ENCODE data around the gene SYTL3.
"Not testable (repeated sequence)": the region's sequence is repeated elsewhere in the genome, so short reads cannot be mapped to it uniquely, and the experiment has no call there.

SYTL3 gene, protein sequence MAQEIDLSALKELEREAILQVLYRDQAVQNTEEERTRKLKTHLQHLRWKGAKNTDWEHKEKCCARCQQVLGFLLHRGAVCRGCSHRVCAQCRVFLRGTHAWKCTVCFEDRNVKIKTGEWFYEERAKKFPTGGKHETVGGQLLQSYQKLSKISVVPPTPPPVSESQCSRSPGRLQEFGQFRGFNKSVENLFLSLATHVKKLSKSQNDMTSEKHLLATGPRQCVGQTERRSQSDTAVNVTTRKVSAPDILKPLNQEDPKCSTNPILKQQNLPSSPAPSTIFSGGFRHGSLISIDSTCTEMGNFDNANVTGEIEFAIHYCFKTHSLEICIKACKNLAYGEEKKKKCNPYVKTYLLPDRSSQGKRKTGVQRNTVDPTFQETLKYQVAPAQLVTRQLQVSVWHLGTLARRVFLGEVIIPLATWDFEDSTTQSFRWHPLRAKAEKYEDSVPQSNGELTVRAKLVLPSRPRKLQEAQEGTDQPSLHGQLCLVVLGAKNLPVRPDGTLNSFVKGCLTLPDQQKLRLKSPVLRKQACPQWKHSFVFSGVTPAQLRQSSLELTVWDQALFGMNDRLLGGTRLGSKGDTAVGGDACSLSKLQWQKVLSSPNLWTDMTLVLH

DNA sequence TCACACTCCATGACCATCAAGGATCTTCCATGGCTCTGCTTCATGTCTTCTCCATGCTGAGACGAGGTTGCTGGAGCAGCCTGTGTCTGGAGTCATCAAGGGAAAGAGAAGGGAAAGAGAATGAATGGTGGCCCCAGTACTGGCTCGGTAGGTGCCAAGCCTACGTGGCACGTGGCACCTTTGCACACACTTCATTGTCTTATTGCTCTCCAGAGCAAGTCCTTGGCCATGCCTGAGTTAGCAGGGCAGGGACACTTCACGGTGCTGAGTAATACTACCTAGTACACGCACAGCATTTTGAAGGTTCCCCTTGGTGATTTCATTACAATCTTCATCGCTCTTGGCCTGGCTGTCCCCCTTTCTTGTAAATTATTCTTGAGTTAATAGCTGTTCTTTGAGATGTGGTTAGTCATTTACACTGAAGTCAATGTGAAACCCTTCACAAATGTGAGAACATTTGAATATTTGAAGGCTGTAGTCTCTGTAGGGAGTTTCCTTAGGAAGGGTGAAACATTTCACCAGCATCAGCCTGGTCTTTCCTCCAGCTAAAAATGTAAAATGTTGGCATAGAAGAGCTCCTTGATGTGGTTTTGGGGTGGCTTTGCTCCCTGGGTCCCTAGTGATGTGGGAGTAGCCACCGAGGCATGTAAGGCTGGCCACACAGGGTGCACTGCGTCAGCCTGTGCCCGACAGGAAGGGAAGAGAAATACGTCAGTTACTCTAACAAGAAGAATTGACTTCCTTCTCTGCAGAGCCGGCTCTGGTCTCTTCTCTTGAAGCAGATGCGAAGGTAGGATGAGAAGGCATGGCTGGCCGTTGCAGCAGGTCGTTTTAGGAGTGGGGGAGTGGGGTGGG is at the start of gene SYTL3:
Gene SYTL3, plus strand, starts transcription at position 766 of the 855 bp plus-strand sequence. CDS start 13,215 bp downstream, outside the sequence.
- no peak for DNase-seq

DNA sequence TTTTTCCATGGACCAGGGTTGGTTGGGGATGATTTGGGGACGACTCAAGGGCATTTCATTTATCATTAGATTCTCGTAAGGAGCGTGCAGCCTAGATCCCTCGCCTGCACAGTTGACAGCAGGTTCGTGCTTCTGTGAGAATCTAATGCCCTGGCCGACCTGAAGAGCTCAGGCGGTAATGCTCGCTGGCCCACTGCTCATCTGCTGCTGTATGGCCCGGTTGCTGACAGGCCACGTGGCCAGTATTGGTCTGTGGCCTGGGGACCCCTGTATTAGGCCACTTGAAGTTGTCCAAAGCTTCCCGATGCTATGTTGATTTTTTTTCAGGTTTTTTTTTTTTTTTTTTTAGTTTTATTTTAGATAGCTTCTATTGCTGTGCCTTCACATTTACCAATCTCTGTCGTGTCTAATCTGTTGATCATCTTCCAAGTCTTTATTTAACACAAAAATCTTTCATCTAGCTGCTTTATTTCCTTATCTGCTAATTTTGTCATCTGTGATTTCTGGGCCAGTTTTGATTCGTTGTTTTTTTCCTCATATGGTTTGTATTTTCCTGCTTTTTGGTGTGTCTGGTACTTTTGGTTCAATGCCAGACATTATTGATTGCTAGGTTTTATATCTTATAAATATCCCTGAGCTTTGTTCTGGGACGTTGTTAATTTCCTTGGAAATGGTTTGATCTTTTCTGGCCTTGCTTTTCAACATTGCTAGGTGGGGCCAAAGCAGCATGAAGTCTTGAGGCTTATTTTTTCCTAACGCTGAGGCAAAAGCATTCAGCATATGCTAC is 46.4 kb upstream of the SYTL3 start:
- no peak for DNase-seq

DNA sequence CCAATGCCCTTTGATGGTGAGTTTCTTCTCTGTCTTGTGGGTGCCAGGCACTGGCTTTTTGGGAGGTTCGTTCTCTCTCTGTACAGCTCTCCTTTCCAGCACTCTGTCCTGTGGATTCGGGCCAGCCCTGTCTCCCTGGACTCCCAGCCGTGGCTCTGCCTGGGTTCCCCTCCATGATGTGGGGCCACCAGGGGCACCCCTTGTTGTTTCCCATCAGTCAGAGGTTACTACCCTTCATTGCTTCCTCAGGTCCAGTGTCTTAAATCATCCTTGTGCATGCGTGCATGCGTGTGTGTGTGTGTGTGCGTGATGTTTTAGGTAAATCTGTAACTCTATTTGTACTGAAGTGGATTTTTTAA is 45.8 kb upstream of the SYTL3 start:
- DNase-seq: no peak

DNA sequence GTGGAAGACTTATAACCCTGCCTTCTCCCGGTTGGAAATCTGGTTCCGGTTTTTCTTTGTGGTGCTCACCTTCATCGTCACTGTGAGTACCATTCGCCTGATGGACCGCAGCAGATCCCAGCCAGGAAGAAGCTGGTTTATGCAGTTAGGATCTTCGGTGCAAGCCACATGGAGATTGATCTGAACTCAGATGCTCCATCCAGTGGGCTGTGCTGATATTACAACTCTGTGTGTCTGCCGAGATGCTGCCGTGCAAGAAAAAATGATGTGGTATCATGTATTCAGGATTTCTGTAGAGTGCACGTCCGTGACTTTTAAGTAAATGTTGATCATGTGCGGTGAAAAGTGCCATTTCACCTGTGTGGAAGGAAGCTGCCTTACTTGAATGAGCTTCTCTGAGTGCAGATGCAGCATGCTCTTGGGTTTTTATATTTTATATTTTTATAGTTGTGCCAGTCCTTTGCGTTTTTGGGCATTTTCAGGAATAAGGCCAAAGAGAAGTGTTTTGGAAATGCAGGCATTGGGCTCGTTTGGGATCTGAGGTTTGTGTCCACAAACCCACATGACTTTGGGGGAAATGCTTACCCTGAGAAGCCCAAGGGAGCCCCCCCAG is 44.5 kb upstream of the SYTL3 start:
- peak; percentile 76 for DNase-seq

DNA sequence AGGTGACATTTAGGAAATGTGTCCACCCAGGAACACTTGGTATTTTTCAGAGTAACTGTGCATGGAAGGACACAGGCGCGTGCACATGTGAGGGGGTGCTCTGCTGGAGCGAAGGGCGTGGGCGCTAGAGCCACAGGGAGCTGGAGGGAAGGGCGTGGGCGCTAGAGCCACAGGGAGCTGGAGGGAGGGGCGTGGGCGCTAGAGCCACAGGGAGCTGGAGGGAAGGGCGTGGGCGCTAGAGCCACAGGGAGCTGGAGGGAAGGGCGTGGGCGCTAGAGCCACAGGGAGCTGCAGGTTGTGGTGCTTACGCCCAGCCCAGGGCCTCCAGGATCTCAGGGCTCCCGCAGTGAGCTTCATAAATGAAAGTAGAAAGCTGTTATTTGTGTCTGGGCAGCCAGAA is 43.8 kb upstream of the SYTL3 start:
- DNase-seq: not testable (repeated sequence)

DNA sequence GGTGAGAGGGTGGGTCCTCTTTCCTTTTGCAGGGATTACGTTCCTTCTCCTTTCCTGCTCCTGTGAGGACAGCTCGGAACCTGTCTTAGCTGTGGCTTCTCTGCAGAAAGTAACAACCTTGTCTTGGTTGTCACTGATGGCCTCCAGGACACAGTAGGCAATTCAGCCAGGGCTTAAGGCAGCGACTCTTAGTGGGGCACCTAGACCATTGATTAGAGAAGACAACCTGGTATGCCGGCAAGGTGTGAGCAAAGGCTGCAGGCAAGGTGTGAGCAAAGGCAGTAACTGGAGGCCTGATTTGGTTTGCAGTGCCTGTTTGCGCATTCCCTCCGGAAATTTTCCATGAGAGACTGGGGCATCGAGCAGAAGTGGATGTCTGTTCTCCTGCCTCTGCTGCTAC is 42.9 kb upstream of the SYTL3 start:
- DNase-seq: no peak

DNA sequence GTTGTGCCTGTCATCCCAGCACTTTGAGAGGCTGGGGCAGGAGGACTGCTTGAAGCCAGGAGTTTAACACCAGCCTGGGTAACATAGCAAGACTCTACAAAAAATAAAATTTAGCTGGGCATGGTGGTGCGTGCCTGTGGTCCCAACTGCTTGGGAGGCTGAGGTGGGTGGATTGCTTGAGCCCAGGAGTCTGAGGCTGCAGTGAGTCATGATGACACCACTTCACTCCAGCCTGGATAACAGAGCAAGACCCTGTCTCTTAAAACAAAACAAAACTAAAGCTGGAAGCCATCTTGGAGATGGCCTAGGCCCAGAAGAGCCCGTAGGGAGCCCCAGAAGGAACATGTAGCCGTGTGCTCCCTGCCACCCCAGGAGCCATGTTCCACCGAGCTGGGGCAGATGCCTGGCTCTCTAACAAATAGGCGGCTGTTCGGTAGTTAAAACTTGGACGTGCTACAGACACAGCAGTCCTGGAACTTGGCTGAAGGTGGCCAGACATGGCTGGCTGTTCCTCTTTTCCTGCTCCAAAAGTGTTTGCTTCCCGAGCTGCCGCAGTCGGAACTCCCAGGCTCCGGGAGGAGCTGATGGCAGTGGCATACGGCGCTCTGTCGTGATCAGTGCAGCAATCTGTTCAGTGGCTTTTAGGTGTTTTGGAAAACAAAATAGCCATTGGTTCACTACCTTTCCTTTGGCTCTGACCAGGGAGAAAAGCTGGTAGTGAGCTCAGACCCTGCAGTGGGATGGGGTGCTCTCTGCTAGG is 42.3 kb upstream of the SYTL3 start:
- no peak for DNase-seq

DNA sequence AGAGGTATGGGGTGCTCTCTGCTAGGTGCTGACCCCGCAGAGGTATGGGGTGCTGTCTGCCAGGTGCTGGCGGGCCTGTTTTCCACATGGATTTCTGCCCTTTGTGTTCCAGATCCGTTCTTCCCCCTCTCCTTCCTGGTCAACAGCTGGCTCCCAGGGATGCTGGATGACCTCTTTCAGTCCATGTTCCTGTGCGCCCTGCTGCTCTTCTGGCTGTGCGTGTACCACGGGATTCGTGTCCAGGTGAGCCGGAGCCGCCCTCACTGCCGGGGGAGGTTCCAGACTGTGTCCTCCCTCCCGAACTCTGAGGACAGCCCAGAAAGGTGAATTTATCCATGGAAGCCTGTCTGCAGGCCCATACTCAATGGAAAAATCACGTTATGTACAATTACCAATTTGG is 41.6 kb upstream of the SYTL3 start:
- DNase-seq: no peak

DNA sequence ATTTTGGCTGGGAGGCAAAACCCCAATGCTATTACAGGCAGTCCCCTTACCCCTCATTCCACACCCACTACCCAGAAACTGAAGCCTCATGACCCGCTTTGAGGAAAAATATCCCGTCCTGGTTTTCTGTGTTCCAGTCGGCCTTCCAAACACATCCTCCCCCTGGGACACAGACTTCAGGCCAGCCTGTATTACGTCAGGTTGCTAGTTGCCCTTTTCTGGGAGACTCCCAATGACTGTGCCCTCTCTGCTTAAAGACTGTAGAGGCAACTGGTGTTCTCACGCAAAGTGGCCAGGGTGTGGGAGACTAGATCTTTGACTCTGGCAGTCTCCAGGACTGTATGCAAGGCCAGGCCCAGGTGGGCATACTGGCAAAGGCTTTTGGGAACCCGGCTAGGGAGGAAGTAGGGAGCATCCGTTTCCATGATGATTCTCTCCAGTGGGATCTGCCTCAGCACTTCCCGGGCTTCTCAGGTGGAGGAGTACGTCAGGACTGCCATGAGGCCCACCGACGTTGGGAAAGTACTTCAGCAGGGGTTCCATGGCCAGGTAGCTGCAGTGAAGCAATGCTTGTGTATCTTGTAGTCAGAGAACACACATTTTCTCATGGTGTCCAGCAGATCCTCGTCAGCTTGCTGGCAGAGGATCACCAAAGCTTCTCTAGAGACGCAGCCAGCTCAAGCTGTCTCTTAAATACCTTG is 40.2 kb upstream of the SYTL3 start:
- no peak for DNase-seq

DNA sequence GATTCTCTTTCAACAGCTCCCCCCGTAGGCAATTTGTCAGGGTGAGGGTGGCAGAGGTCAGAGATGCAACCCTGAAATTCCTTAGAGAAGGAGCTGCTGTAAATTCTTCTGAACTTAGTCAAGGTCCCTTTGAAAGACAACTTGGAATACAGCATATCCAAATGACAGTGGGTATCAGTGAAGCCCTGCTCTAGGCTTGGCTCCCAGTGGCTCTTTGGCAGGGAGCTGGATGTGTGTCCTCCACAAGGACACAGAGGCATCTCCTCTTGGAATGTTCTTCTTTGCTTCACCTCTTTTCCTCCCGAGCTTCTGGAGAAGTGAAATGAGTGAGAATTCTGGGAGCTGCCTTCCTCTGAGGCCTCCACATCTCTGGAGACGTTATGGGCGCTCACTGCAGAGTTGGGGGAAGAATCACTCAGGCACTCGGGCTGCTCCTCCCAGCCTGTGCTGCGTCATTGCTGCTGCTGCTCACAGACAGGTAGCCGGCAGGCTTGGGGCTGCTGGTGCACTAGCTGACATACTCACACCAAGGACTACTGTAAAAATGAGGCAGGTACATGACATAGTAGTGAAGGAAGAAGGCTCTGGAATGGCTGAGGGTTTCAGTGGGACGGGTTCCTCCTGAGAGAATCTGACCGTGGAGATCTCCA is 39.4 kb upstream of the SYTL3 start:
- DNase-seq: no peak

DNA sequence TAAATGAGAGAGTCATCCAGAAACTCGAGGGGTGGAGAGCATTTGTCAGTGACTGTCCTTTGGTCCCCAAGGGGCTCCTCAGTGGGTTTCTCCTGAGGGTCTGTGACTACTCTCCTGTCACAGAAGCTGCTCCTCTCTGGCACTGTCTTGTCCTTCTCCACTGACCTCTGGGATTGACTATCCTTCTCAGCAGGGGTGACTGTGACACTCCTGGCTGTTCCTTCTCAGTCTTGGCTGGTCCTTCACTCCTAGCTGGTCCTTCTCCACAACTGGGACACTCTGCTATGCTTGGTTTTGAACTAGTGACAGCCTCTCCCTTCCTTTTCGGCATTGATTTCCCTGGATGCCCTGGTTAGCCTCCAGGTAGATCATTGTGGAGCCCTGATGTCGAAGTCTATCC is 38.8 kb upstream of the SYTL3 start:
- DNase-seq: no peak

DNA sequence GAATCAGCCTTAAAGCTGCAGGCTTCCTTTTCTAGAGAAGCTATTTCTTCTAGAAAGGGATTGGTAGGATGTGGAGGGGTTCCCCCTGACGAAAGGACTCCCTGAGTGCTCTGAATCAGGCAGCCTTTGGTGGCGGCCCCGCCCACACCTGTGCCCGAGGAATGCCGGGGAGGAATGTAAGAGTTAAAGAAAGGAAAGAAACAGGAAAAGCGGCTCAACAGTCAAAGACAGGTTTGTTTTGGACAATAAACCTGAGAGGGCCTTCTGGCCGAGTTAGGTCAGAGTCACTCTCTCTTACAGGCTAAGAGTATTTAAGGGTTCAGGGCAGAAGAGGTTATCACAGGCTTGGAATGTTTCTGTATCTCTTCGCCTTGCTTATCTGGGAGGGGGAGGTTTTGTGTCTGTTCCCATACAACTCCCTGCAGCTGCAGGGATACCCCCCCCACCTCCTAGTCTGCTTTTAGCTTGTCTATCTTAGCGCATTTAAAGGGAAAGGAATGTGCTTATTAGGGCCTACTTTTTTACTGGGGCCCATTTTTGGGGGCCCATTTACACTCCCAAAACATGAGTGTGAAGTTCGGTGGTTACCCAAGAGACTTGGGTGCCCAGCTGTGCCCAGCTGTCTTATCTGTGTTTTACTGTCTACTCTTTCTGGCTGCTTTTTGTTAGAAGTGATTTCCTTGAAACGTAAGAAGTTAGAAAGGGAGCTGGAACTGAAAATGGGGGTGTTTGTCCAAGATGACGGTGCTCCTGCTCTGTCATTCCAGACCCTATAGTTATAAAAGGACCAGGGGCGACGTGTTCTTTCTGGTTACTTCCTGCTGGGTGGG is 38.1 kb upstream of the SYTL3 start:
- DNase-seq: no peak

DNA sequence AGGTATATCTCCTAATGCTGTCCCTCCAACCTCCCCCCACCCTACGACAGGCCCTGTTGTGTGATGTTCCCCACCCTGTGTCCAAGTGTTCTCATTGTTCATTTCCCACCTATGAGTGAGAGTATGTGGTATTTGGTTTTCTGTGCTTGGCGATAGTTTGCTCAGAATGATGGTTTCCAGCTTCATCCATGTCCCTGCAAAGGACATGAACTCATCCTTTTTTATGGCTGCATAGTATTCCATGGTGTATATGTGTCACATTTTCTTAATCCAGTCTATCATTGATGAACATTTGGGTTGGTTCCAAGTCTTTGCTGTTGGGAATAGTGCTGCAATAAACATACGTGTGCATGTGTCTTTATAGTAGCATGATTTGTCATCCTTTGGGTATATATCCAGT is 35.2 kb upstream of the SYTL3 start:
- not testable (repeated sequence) for DNase-seq

DNA sequence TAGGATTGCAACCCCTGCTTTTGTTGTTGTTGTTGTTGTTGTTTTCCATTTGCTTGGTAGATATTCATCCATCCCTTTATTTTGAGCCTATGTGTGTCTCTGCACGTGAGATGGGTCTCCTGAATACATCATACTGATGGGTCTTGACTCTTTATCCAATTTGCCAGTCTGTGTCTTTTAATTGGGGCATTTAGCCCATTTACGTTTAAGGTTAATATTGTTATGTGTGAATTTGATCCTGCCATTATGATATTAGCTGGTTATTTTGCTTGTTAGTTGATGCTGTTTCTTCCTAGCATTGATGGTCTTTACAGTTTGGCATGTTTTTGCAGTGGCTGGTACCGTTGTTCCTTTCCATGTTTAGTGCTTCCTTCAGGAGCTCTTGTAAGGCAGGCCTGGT is 31.6 kb upstream of the SYTL3 start:
- not testable (repeated sequence) for DNase-seq

DNA sequence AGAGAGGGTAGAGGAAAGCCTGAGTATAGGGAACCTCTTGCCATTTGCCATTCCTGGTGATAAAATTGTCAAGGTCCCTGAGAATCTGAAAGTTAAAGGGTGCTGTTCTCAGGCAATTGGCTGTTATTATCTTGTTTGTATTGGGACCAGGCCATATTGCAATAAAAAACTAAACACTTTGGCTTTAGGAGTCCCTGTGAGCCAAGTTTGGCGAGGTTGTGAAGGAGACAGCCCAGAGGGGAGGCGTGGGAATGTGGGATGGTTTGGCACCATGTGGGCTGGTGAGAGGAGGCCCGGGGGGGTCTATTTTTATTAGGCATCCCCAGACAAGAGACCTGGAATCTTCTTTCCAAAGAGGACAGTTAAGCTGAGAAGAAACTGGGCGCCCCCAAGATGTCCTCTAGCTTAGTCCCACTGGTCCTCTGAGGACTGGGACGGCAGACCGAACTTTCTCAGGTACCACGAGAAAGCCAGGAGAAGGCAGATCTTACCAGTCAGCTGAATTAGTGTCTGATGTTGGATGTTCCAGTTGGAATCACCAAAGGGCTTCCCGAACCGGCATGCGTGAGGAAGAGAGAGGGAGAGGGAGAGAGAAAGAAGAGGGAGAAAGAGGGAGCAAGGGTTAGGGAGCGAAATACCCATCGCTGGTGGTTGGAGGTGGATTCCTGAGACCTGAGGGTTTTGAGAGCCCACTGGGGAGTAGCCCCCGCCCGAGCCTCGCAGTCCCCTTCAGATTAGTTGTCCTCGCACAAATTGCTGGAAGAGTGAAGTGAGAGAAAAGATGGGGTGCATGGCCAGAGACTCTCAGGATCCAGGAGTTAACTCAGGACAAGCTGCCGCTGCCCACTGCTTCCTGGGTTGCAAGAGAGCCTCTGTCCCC is 29.7 kb upstream of the SYTL3 start:
- DNase-seq: no peak

DNA sequence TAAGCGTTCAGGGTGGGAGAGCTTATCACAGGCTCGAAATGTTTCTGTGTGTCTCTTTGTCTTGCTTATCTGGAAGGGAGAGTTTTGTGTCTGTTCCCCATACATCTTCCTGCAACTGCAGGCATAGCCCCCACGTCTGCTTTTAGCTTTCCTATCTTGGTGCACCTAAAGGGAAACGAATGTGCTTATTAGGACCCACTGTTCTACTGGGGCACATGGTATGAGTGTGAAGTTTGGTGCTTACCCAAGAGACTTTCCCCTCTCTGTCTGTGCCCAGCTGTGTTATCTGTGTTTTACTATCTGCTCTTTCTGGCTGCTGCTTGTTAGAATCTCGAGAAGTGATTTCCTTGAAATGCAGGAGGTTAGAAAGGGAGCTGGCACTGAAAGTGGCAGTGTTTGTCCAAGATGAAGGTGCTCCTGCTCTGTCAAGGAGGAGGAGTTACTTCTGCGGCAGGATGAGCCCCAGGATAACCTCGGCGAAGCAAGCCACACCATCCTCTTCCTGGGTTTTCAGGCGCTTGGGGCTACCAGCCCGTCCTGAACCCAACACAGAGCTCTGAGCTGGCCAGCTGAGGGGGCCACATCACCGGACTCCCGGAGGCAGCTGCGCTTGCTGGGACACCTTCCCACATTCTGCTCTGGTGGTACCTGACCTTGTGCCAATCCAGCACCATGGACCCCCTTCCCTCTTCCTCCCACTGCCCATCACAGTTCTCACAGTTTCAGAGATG is 28.7 kb upstream of the SYTL3 start:
- DNase-seq: no peak

DNA sequence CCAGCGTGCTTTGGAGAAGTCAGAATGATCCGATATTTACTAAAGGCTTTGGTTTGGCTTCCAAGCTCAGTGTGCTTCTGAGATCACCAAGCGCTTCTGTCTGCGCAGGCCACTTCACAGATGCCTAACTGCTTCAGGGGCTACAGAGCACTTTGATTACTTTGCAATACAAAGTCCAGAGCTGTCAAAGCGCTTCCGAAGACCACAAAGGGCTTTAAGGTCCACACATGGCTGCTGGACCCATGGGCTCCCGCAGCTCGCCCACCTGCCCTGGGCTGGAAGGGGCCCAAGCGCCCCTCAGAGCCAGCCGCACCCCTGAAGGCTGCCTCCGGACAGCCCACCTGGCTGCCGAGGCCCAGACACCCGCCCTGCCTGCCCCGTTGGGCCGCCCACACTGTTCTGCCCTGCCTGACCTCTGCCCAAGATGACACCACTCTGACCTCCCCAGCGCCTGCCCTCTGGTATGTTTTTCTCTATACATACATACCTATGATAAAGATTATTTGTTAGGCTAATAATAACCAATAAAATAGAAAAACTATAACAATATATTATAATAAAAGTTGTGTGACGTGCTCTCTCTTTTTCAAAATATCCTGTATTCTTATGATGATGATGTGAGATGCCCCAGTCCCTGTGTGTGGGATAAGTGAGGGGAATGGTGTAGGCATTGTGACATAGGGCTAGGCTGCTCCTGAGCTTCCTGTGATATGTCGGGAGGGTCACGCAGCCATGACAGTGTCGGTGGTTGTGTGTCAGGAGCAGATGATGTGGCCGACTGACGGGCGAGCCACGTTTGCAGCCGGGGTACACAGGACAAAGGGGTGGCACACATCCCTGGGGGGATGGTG is 27.9 kb upstream of the SYTL3 start:
- no peak for DNase-seq

Data from NCI-H2227 treated with DMSO at 0.1 percent for 48 hours (cell line).